Non-pigmented ciliary epithelial cell (primary cell): ENCODE data around the gene SH3PXD2A.
"Not testable (repeated sequence)": the region's sequence is repeated elsewhere in the genome, so short reads cannot be mapped to it uniquely, and the experiment has no call there.

Experiments
- DNase-seq: peaks from one replicate; pipeline ENCODE4 v3.0.0-alpha.2; 2010; ENCODE audit warnings: low read depth

SH3PXD2A gene

GRCh38 chr10:103766751-103767505 lies 88.4 kb downstream of the SH3PXD2A start:
- no peak for DNase-seq

GRCh38 chr10:103765981-103766380 lies 89.4 kb downstream of the SH3PXD2A start:
- no peak for DNase-seq

- DNase-seq: peak; percentile 53
Observed at GRCh38 chr10:103765168-103765567, 90.2 kb downstream of the SH3PXD2A start.

- DNase-seq: no peak
Observed at GRCh38 chr10:103764296-103765088, 90.9 kb downstream of the SH3PXD2A start.

- no peak for DNase-seq
Observed at GRCh38 chr10:103763374-103764202, 91.8 kb downstream of the SH3PXD2A start.

GRCh38 chr10:103762916-103763315 lies 92.5 kb downstream of the SH3PXD2A start:
- DNase-seq: no peak

- no peak for DNase-seq
Observed at GRCh38 chr10:103762162-103762561, 93.2 kb downstream of the SH3PXD2A start.

- DNase-seq: no peak
Observed at GRCh38 chr10:103761075-103761920, 94.1 kb downstream of the SH3PXD2A start.

GRCh38 chr10:103760233-103760632 lies 95.1 kb downstream of the SH3PXD2A start:
- not testable (repeated sequence) for DNase-seq

GRCh38 chr10:103759100-103759781 lies 96.1 kb downstream of the SH3PXD2A start:
- DNase-seq: no peak

- no peak for DNase-seq
Observed at GRCh38 chr10:103758294-103758681, 97.1 kb downstream of the SH3PXD2A start.

- DNase-seq: no peak
Observed at GRCh38 chr10:103757531-103758293, 97.7 kb downstream of the SH3PXD2A start.

GRCh38 chr10:103756277-103756869 lies 99.0 kb downstream of the SH3PXD2A start:
- no peak for DNase-seq

- DNase-seq: no peak
Observed at GRCh38 chr10:103752680-103753248, 102.6 kb downstream of the SH3PXD2A start.

- DNase-seq: no peak
Observed at GRCh38 chr10:103751667-103752290, 103.6 kb downstream of the SH3PXD2A start.

GRCh38 chr10:103750836-103751235 lies 104.5 kb downstream of the SH3PXD2A start:
- no peak for DNase-seq

GRCh38 chr10:103749779-103750178 lies 105.6 kb downstream of the SH3PXD2A start:
- DNase-seq: no peak

- no peak for DNase-seq
Observed at GRCh38 chr10:103748020-103748419, 107.4 kb downstream of the SH3PXD2A start.
